Vagina (tissue), 2 donors: ENCODE data around the gene DFFB. TPM values are rescaled to one million over a fixed set of nuclear protein-coding genes. Genes with fewer than 3 reads are reported as not detected.

Experiments
- DNase-seq, 2 donors: peaks; one replicate each; pipeline ENCODE4 v3.0.0-alpha.2; 2017; ENCODE audit errors: extremely low spot score in 2 of 2
- H3K27ac ChIP-seq: fragments of 200-600 bp; sonication (generic); one replicate; pipeline ENCODE4 v1.5.1; 2019
- H3K27me3 ChIP-seq: fragments of 200-600 bp; sonication (generic); one replicate; pipeline ENCODE4 v1.5.1; 2019
- H3K36me3 ChIP-seq, 2 donors: fragments of 200-600 bp; sonication (generic); one replicate each; pipeline ENCODE4 v1.5.1; 2017 to 2019
- H3K4me1 ChIP-seq: fragments of 200-600 bp; sonication (generic); one replicate; pipeline ENCODE4 v1.5.1; 2019
- H3K4me3 ChIP-seq, 2 donors: fragments of 200-600 bp; sonication (generic); 1 replicate in 1 of 2; 2 replicates in 1 of 2; pipeline ENCODE4 v1.5.1; 2016 to 2019
- H3K9me3 ChIP-seq: fragments of 200-600 bp; sonication (generic); one replicate; pipeline ENCODE4 v1.5.1; 2019
- POLR2A ChIP-seq, 2 donors: fragments of 450-650 bp; IDR thresholded peaks; one replicate each; pipeline ENCODE4 v1.6.1; 2017; ENCODE audit warnings: antibody characterized with exemption in 2 of 2, mild to moderate bottlenecking in 2 of 2, moderate library complexity in 2 of 2
- POLR2AphosphoS5 ChIP-seq, 2 donors: sonication (generic); formaldehyde crosslinking; IDR thresholded peaks; one replicate each; pipeline ENCODE4 v1.9.0; 2017; ENCODE audit warnings: antibody characterized with exemption in 2 of 2, mild to moderate bottlenecking in 2 of 2, low read depth in 1 of 2; ENCODE audit not compliant: insufficient read depth in 1 of 2
- intact Hi-C: fragments of 100-400 bp; cut with DNase I; formaldehyde crosslinking; loops from one replicate; pipeline ENCODE4 v1.15.1; 2023
- total RNA-seq: library from RNA; depleted of rRNA; stranded (reverse); fragments of >200 nt; gene quantifications from one replicate; pipeline ENCODE4 v1.2.3, GENCODE V29; 2016
- TF ChIP-seq, protein P1 (sequence below), 3 experiments: fragments of 450-650 bp in 2 of 3; fragments of 200-600 bp in 1 of 3; sonication (generic) in 1 of 3; IDR thresholded peaks; one replicate each; pipeline ENCODE4 v1.5.1; 2017 to 2019; ENCODE audit warnings: antibody characterized with exemption in 3 of 3, mild to moderate bottlenecking in 2 of 3, moderate library complexity in 2 of 3

DFFB gene
- total RNA-seq, 1 donor from 2014 or later, result 8.8 TPM

GRCh38 chr1:3932156-3932919 lies 75.1 kb downstream of the DFFB start:
- Histone ChIP-seq H3K27me3 (no peaks in the 10 kb centered on the region), H3K4me1 (no peaks in the 10 kb centered on the region), H3K9me3 (no peaks in the 10 kb centered on the region), H3K4me3 (no peak overlapping the region), H3K36me3 (no peaks in the 10 kb centered on the region), H3K27ac (no peak overlapping the region)
- intact Hi-C loops, result no loop called here
- no peak for DNase-seq
- TF ChIP-seq POLR2A (IDR thresholded peaks at IDR 0.05) (no peak), POLR2AphosphoS5 (IDR thresholded peaks at IDR 0.05; ENCODE audit: insufficient read depth in 1 of 2, low read depth in 1 of 2) (no peak)
- TF ChIP-seq, protein P1, sequence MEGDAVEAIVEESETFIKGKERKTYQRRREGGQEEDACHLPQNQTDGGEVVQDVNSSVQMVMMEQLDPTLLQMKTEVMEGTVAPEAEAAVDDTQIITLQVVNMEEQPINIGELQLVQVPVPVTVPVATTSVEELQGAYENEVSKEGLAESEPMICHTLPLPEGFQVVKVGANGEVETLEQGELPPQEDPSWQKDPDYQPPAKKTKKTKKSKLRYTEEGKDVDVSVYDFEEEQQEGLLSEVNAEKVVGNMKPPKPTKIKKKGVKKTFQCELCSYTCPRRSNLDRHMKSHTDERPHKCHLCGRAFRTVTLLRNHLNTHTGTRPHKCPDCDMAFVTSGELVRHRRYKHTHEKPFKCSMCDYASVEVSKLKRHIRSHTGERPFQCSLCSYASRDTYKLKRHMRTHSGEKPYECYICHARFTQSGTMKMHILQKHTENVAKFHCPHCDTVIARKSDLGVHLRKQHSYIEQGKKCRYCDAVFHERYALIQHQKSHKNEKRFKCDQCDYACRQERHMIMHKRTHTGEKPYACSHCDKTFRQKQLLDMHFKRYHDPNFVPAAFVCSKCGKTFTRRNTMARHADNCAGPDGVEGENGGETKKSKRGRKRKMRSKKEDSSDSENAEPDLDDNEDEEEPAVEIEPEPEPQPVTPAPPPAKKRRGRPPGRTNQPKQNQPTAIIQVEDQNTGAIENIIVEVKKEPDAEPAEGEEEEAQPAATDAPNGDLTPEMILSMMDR (IDR thresholded peaks at IDR 0.05), result no peak

Other genes with a start within 250 kb of the DFFB start
- gene MEGF6, start 246.0 kb upstream of the DFFB start, total RNA-seq, result 37.6 TPM
- gene TPRG1L, start 232.5 kb upstream of the DFFB start, total RNA-seq, result 44.9 TPM
- 23.3 TPM for gene WRAP73, start 207.4 kb upstream of the DFFB start, total RNA-seq
- gene TP73, start 205.0 kb upstream of the DFFB start, total RNA-seq, result 8.1 TPM
- not detected for gene CCDC27, start 105.0 kb upstream of the DFFB start, total RNA-seq
- gene SMIM1, start 84.7 kb upstream of the DFFB start, total RNA-seq, result not detected
- 32.4 TPM for gene LRRC47, start 61.0 kb upstream of the DFFB start, total RNA-seq
- 62.9 TPM for gene CEP104, start 265 bp upstream of the DFFB start, total RNA-seq
- 19.4 TPM for gene C1orf174, start 42.8 kb downstream of the DFFB start, total RNA-seq